Activated T-cell treated with anti-CD3 and anti-CD28 coated beads for 24 hours (primary cell): ENCODE data around the gene OARD1.
"Not testable (repeated sequence)": the region's sequence is repeated elsewhere in the genome, so short reads cannot be mapped to it uniquely, and the experiment has no call there.

Experiments used
- DNase-seq: peaks from one replicate; pipeline ENCODE4 v3.0.0-alpha.2; 2020; ENCODE audit warnings: low read depth

Gene OARD1, protein sequence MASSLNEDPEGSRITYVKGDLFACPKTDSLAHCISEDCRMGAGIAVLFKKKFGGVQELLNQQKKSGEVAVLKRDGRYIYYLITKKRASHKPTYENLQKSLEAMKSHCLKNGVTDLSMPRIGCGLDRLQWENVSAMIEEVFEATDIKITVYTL

DNA sequence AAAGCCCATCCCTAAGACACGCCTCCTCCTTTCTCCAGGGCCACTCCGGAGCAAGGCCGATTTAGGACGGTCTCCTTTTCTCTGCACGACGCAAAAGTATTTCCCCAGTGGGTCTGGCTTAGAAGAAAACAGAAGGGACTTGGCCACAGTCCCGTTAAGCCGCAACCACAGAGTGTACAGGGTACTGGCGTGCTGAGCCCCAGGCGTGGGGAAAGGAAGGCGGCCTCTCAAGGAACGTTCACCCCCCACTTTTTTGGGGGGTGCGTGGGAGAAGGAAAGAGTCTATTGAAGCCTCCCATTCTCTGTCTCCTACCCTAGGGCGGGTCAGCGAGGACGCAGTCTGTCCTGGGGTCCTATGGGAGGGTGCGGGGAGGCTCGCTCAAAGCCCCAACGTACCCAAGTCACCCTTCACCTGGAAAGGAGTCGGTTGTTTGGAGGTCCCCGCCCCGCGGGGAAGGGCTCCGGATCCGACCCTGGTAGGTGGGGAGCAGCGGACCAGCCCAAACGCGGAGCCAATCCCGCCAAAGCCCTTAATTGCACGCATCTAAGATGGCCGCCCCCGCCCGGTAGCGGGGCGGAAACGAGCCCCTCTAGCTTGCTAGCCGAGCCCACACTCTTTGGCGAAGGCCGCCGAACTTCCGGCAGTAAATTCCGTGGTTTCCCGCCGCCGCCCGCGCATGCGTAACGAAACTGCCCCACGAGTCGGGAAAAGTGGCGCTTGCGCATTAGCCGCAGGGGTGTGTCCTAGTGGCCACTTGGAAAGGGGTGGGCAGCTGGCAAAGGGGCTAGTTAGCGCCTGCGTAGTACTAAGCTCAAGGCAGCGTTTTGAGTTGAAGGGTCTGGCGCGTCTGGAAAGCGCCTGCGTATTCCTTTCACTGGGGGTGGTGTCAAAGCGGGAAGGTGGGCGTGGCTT lies at the start of gene OARD1:
TSS of gene OARD1 (minus strand) at position 434 of the 913 bp plus-strand sequence. CDS start 722 bp downstream, outside the sequence.
- DNase-seq, result peak; percentile 100

DNA sequence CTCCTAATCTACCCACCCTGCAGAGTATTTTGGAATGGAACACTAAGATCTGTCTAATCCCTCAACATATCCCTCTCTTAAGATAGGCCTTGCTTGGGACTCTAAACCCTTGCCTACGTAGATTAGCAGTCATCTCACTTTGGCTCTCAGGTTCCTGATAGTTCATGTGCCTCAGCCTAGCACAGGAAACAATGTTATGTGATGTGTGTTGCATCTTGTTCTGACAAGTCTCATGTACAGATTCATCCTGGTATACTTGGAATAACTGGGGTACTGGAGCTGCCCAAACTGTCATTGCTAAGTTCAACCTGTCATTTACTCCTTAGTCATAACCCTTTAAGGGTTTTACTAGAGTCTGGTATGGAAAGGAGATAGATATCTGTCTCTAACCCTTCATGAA lies 47.9 kb upstream of the OARD1 start:
- no peak for DNase-seq

DNA sequence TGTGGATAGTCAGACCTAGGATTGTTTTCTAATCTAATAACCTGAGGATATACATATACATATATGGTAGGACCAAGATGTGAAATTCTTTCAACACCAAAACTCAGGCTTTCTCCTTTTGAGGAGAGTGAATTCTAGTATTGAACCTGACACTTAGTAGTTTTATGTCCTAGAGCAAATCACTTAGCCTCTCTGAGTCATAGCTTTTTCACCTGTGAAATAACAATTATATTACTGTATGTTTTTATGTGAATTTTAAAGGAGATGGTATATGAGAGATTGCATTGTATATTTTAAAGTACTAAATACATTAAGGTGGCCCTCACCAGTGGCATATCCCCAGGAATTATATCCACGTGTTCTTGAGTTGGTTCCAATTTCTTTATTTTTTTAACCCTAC lies 47.4 kb upstream of the OARD1 start:
- no peak for DNase-seq

DNA sequence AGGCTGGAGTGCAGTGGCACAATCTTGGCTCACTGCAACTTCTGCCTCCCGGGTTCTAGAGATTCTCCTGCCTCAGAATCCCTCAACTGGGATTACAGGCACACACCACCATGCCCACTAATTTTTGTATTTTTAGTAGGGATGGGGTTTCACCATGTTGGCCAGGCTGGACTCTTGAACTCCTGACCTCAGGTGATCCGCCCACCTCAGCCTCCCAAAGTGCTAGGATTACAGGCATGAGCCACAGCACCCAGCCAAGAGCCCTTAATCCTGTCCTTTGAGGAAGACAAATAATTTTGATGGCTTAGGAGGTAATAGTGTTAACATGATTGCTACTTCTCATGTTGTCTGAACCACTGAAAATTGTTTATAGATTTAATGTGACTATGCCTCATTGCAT lies 42.9 kb upstream of the OARD1 start:
- not testable (repeated sequence) for DNase-seq

DNA sequence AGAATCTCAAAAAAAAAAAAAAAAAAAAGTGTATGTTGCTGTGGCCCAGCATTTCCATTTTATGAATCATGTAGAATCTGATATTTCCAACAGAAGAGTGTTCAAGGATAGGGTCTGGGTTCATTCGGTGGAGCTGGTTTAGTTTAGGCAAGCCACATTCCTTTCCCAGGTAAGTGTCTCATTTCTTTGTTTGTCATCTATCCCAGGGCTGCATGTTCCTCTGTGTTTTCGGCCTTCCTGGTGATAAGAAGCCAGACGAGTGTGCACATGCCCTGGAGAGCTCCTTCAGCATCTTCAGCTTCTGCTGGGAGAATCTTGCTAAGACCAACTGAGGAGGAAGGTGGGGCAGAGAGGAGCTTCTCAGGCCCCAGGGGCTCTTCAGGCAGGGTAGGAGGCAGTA lies 38.9 kb upstream of the OARD1 start:
- no peak for DNase-seq

DNA sequence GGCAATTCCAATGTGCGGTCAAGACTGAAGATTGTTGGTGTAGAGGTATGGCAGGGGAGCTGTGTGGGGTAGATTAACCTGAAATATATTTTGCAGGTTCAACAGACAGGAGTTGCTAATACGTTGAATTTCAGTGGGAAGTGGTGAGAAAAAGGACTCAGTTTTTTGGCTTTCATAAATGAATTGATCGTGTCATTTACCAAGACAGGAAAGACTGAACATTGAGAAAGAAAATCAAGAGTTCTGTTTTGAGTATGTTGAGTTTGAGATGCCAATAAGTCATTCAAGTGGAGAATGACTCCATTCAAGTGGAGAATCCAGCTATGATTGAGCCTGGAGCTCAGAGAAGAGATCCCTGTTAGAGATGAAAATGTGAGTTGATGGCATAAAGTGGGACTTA lies 31.7 kb upstream of the OARD1 start:
- DNase-seq, result no peak

DNA sequence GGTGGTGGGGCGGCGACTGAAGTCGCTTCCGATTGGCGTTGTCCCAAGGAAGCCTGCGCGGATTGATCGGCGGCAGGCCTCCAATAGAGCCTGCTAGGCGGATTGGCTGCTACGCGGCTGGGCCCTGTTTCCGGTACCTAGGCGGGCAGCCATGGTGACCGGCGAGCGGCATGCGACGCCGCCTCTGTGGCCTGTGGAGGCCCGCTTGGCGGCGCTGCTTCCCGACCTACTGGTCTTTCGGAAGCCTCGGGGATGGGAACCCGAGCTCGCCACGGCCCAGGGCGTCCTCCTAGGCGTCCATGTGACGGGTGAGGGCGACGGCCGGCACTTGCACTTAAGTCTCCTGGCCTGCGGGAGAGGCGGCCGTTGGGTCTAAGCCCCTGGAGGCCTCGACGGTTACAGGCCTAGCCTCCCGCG lies 28.7 kb upstream of the OARD1 start:
- DNase-seq, result no peak

DNA sequence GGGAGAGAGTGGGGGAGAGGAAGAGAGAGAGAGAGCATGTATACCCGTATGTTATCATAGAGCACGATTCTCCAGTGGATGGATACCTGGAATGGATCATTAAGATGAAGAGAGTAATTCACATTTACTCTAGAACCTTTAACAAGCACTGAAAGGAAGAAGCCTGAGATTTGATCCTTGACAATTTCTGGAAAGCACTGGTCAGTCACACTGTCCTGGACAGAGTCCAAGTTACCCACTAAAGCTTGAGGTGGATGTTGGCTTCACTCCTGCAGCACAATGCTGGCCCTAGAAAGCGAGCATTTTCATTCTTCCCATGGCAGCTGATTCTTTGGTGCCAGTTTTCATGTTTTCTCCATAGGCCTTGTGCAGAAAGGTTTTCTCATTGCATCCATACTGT lies 26.2 kb upstream of the OARD1 start:
- no peak for DNase-seq

DNA sequence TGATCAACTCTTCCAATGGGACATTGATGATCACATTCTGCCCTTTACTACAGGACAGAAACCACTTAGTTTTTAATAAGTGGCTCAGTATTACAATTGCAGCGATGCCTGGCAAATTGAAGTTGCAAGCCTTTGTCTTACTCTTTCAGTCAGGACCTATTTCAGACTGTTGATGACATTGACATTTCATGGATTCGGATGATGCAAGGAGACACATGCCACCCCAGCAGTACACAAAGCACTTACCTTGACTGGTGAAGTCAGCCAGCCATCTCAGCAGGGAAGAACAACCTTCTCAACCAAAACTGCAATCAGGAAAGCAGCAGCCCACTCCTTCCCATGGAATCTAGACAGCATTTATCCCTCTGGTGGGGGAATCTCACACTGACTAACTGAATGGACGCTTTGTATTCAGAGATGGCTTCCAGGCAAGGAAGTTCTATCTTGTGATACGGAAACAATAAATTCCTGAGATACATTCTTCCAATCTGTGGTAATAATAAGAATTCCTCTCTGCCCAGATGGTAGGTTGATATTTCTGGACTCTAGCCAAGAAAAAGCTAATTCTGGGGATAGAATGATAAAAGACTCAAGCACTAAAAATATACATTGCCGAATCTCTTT lies 25.4 kb upstream of the OARD1 start:
- no peak for DNase-seq

DNA sequence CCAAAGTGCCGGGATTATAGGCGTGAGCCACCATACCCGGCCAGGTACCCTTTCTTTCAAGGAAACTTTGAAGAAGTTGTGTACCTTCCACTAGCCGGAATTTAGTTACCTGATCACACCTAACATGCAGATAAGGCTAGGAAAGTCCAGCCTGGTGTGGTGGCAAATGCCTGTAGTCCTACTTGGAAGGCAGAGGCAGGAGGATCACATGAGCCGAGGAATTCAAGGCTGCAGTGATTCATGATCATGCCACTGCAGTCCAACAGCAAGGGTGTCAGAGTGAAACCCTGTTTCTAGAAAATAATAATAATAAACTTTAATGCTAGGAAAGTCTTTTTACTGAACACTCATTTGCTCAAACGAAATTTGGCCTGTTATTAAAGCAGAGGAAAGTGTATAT lies 21.6 kb upstream of the OARD1 start:
- DNase-seq, result no peak

DNA sequence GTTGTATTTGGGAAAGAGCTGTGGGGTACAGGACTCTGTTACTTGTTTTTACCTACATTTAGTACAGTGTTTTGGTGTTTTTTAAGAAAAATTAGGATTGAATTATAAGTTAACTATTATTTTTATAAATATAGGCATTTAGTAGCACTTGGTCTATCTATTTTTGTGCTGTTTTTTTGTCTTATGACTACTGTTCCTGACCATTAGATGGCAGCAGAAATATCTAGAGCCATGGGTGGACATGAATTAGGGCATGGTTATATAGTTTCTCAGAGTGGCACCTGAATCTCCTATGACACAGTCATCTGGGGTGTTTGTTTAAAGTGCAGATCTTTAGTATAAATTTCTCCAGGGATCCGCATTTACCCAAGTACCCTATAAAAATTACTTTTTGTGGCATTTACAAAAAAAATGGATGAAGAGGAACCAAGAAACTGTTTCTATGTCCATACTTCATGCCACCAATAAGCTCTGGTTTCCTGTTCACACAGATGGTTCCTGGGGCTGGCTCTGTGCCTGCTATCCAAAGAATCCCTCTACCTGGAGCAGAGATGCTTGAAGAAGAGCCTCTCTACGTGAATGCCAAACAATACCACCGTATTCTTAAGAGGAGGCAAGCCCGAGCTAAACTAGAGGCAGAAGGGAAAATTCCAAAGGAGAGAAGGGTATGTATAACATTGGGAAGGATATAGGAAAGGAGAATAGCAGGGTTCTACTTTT lies 20.4 kb upstream of the OARD1 start:
- DNase-seq, result no peak

DNA sequence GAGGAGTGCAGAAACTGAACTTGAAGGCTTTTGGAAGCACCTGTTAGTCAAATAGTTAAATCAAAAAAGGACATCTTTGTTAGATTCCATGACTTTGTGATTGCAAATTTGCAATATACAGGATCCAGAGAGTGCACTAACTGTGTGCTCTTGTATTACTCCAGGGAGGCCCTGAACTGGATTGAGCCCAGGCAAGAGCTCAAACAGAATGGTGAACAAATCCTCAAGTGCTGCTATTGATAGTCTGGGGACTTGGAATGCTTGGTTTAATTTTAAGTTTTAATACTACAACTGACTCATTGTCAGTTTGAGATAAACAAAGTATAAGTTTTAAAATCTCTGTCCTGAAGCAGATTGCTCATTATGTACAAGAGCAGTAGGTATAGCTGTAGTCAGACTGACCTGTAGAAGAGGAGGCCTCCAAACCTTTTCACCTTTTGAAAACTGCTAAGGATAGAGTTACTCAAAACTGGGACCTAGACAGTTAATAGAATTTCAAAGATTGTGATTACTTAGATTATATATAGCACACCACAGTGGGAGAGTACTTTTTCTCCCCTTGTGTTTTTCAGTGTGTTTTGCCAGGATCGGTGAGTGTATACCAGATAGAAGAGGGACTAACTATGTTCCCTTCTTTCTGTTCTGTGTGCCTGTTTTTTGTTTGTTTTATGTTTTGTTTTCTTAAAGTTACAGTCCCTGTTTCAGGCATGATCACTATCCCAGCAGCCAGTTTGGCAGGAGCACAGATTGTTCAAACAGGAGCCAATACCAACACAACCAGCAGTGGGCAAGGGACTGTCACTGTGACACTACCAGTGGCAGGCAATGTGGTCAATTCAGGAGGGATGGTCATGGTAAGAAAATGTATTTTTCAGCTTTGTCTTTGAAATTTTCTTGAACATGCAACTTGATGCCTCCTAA lies 18.9 kb upstream of the OARD1 start:
- no peak for DNase-seq

DNA sequence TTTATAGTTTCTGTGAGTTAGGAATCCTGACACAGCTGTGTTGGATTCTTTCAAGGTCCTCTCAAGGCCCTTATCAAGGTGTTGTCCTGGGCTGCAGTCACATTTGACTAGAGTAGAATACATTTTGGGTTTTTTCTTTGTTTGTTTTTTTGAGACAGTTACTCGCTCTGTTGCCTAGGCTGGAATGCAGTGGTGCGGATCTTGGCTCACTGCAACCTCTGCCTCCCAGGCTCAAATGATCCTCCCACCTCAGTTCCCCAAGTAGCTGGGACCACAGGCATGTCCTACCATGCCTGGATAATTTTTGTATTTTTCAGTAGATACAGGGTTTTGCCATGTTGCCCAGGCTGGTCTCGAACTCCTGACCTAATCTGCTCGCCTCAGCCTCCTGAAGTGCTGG lies 16.3 kb upstream of the OARD1 start:
- no peak for DNase-seq

DNA sequence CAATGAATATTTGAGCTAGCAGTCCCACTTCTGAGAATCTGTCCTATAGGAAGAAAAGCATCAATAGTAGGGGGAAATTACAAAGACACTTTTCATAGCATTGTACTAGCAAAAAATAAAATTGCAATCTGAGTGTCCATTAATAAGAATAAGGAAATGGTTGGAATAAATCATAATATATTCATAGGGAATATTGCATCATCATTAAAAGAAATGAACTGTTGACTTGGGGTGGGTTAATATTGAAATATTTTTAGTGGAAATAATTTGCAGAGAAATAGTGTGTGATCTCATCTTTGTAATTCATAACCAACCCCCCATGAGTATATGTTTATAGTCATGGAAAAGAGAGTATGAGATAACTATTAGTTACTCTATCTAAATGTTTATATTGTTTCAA lies 13.0 kb upstream of the OARD1 start:
- no peak for DNase-seq

DNA sequence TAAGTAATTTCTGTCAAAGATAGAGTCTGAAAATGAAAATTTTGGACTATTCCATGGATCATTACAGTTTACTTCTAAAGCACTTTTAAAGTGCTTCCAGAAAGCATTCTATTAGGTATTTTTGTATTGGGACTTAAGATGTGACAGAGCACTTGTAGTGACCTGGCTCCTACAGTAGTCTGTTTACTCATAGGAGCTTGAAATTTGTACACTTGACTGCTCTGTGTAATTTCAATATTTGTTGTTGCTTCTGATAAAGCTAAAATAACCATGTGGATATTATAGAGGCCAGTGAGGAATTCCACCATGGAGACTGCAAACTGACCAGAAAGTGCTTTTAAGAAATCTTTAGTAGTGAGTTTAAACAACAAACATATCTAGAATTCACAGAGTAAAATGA lies 10.9 kb upstream of the OARD1 start:
- no peak for DNase-seq

DNA sequence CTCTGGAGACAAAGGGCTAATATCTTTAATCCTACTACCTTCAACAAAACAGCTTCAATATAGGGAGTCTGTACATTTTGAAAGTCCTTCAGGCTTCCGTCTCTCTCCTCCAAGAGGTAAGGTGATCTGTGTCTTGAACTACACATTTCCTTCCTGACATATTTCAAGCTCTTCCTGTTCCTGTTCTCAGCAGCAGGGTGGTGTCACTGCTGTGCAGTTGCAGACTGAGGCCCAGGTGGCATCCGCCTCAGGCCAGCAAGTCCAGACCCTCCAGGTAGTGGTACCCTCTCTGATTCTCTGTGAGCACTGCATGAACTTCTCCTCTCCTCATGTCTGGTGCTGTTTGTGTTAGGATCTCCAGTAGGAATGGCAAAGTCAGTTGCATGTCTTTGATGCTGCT lies 8.5 kb upstream of the OARD1 start:
- no peak for DNase-seq

DNA sequence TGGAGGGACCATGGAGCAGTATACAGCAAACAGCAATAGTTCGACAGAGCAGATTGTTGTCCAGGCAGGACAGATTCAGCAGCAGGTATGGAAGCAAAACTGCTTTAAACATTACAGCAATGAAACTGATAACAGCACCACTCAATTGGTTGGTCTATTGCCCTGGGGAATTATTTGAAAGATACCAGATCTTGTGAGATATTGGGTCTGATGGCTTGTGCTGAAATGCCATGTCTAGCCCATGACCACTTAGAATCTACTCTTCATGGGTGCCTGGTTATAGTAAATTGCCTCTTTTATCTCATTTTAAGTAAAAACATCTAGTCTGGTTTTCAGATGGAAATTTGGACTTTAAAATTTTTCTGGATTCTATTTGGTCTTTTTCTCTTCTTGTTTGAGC lies 6.9 kb upstream of the OARD1 start:
- DNase-seq, result no peak

DNA sequence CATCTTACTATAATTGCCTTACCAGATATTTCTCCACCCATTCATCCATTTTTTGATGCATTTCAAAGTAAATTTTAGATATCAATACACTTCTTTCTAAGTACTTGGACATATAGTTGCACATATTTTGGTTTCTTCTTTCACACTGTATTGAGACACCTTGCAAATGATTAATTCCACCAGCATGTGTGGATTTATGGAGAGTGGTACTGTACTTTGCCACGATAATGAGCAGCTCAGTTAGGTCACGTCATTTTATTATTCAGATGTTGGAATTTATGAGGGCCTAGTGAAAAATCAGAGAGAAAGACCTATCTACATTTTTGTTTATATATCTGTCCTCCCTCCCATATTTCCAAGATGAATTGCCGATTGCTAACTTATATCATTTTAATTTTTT lies 5.9 kb upstream of the OARD1 start:
- DNase-seq, result no peak

DNA sequence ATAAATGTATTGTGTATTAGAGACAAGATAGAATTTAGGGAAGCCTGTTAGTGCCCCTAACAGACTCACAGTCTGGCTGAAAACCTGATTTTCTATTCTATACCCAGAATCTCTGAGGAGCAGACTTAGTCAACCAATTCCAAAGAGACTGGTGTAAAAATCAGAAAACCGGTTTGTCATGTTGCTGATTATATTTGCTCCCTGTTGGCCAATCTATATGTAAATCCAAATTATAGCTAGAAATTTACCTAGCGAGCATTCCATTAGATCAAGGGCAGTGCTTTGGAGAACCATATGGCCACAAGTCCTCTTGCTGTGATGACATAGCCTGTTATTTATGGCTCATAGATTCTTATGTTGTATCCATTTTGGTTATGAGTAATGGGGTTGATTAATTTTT lies 5.4 kb upstream of the OARD1 start:
- DNase-seq, result no peak

DNA sequence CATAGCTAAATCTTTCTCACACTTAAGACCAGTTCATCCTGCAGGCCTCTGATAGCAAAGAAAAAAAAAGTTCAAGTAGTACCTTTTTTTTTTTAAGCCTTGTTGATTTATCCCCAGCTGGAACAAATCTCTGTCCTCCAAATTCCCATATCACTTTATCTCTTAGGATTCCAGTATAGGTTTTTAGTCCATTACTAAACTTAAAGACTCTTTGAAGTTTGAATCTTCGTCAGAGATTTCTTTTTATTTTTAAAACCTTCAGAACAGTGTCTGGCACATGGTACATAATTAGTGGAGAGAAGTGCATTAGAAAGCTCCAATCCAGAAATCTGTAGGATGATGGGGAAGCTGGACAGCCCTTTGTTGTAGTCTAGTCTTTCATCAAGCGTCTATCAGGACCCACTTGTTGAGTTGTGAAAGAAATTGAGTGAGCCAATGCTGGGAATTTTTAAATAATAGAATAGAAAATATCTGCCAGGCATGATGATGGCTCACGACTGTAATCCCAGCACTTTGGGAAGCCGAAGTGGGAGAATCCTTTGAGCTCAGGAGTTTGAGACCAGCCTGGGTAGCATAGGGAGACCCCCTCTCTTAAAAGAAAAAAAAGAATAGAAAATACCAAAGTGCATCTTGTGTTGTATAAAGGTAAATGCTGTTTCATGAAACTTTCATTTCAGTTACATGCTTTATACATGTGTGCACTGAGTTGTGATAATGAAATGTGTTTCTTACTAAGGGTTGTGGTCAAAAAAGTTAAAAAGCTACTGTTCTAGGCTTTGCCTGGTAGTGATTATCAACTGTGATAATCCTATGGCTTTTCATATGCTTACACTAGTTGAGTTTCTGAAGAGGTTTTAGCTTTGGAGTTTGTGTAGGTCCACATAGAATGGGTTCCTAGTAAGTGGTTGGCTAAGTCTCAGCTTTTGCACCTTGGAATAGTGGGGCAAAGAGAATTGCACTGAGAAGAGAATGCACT lies 3.8 kb upstream of the OARD1 start:
- no peak for DNase-seq
